Panc1 (cell line): ENCODE results near the gene PHPT1. TPM values are rescaled to one million over a fixed set of nuclear protein-coding genes. Genes with fewer than 3 reads are reported as not detected.

Experiments used
- ATAC-seq: fragments of 200-7000 bp; cut with Tn5 transposase; 2 replicates; pipeline ENCODE4 v1.9.1; 2020; ENCODE audit warnings: mild to moderate bottlenecking, moderate library complexity
- BruUV-seq: library from RNA; stranded (reverse); fragments of 400-500 nt; replicated peaks from 2 replicates; lab custom pipeline; 2021; lab: Mats Ljungman, UMichigan
- CTCF ChIA-PET: fragments of 300-600 bp; sonication (Branson Sonifier 250); formaldehyde crosslinking; loops from one replicate; lab custom pipeline; 2022; ENCODE audit warnings: antibody characterized with exemption; lab: Charles Lee
- POLR2A ChIA-PET: fragments of 300-600 bp; sonication (Branson Sonifier 250); formaldehyde crosslinking; loops from one replicate; lab custom pipeline; 2022; ENCODE audit warnings: antibody characterized with exemption; lab: Charles Lee
- DNase-seq: peaks from one replicate; pipeline ENCODE4 v3.0.0-alpha.2; 2010; ENCODE audit warnings: low read depth, low spot score
- H3K27ac ChIP-seq: 2 replicates; pipeline ENCODE4 v1.5.1; 2011; ENCODE audit warnings: mild to moderate bottlenecking, low read length, inconsistent platforms
- H3K27me3 ChIP-seq: fragments of 200-500 bp; sonication (Bioruptor generic); 2 replicates; pipeline ENCODE4 v1.6.0; 2014; ENCODE audit warnings: low read length, inconsistent platforms; ENCODE audit not compliant: control insufficient read depth, insufficient read depth
- H3K36me3 ChIP-seq: fragments of 200-500 bp; sonication (Bioruptor generic); 2 replicates; pipeline ENCODE4 v1.5.1; 2014; ENCODE audit warnings: inconsistent platforms, mild to moderate bottlenecking, low read length, moderate library complexity; ENCODE audit not compliant: control insufficient read depth, insufficient read depth
- H3K4me1 ChIP-seq: 2 replicates; pipeline ENCODE4 v1.5.1; 2011; ENCODE audit warnings: inconsistent platforms, mild to moderate bottlenecking, low read length, moderate library complexity; ENCODE audit not compliant: control insufficient read depth, insufficient read depth
- H3K4me3 ChIP-seq, 2 experiments: 2 replicates each; pipeline ENCODE4 v1.5.1; 2011 to 2012; ENCODE audit warnings: low read depth in 2 of 2, low read length in 2 of 2, mild to moderate bottlenecking in 2 of 2, inconsistent platforms in 1 of 2, moderate library complexity in 1 of 2
- H3K9me3 ChIP-seq: fragments of 200-500 bp; sonication (Bioruptor generic); 2 replicates; pipeline ENCODE4 v1.5.1; 2014; ENCODE audit warnings: low read depth, mild to moderate bottlenecking, inconsistent platforms, low read length, moderate library complexity; ENCODE audit not compliant: control insufficient read depth, insufficient read depth
- CTCF ChIP-seq: fragments of 450-650 bp; IDR thresholded peaks from 2 replicates; pipeline ENCODE4 v1.5.1; 2017; ENCODE audit warnings: mild to moderate bottlenecking
- POLR2AphosphoS5 ChIP-seq: IDR thresholded peaks from 2 replicates; pipeline ENCODE4 v1.6.1; 2012; ENCODE audit warnings: mild to moderate bottlenecking, low read depth, low read length, moderate library complexity
- REST ChIP-seq, 2 experiments: IDR thresholded peaks; 2 replicates each; pipeline ENCODE4 v1.6.1; 2011 to 2012; ENCODE audit warnings: low read depth in 2 of 2, control low read depth in 1 of 2, low read length in 1 of 2, mild to moderate bottlenecking in 1 of 2, moderate library complexity in 1 of 2; ENCODE audit not compliant: insufficient read depth in 1 of 2
- SIN3A ChIP-seq: IDR thresholded peaks from 2 replicates; pipeline ENCODE4 v1.6.1; 2012; ENCODE audit warnings: low read depth, mild to moderate bottlenecking, low read length, moderate library complexity, borderline replicate concordance; ENCODE audit not compliant: insufficient read depth
- TCF7L2 ChIP-seq: IDR thresholded peaks from 2 replicates; pipeline ENCODE4 v1.6.1; 2011; ENCODE audit warnings: mild to moderate bottlenecking, low read depth, low read length, inconsistent platforms
- in situ Hi-C: cut with HindIII; loops from 2 replicates; pipeline ENCODE4 v1.10.0; 2016; ENCODE audit warnings: low sequenced_read_pairs, low pct_unique_long_range_greater_than_20kb
- intact Hi-C: fragments of 100-400 bp; cut with micrococcal nuclease; formaldehyde crosslinking; loops from one replicate; pipeline ENCODE4 v1.10.0; 2022; ENCODE audit not compliant: unreplicated experiment
- total RNA-seq: library from RNA; stranded (reverse); gene quantifications from one replicate; pipeline ENCODE4 v1.2.1, GENCODE V29; 2021; ENCODE audit not compliant: unreplicated experiment

Gene PHPT1
- total RNA-seq, 1 experiment from 2014 or later, result 204 TPM

- intact Hi-C loops (no loop called here), in situ Hi-C loops (no loop called here)
- no peak for TF ChIP-seq CTCF
- no peak for TF ChIP-seq TCF7L2
- no peak for TF ChIP-seq SIN3A
- TF ChIP-seq POLR2AphosphoS5, result no peak
- TF ChIP-seq REST (IDR thresholded peaks at IDR 0.05; ENCODE audit: insufficient read depth in 1 of 2, low read depth in 2 of 2, low read length in 1 of 2), result no peak
- ChIA-PET CTCF (no interaction called here), POLR2A (no interaction called here)
- no peak for ATAC-seq
- Histone ChIP-seq H3K4me1 (no peaks in the 10 kb centered on the region), H3K27ac (no peak overlapping the region), H3K9me3 (no peaks in the 10 kb centered on the region), H3K27me3 (no peaks in the 10 kb centered on the region), H3K36me3 (no peaks in the 10 kb centered on the region; the same call in 1 of the 2 replicates), H3K4me3 (no peak overlapping the region)
- no peak for DNase-seq
- no TSS peak for BruUV-seq
Observed at GRCh38 chr9:136831002-136831719, 18.0 kb upstream of the PHPT1 start.

- Histone ChIP-seq H3K36me3 (no peaks in the 10 kb centered on the region; the same call in 1 of the 2 replicates), H3K4me1 (no peaks in the 10 kb centered on the region), H3K27ac (no peak overlapping the region), H3K27me3 (no peaks in the 10 kb centered on the region), H3K4me3 (no peak overlapping the region), H3K9me3 (no peaks in the 10 kb centered on the region)
- no peak for TF ChIP-seq TCF7L2
- no peak for TF ChIP-seq POLR2AphosphoS5
- no peak for TF ChIP-seq SIN3A
- DNase-seq (no peak), ATAC-seq (no peak)
- intact Hi-C loops, result no loop called here
- in situ Hi-C loops, result no loop called here
- BruUV-seq, result no TSS peak
- CTCF ChIA-PET, result no interaction called here
- POLR2A ChIA-PET, result no interaction called here
Observed at GRCh38 chr9:136831720-136832104, 17.5 kb upstream of the PHPT1 start.

GRCh38 chr9:136832581-136832980 lies 16.6 kb upstream of the PHPT1 start:
- Histone ChIP-seq H3K9me3 (no peaks in the 10 kb centered on the region), H3K4me3 (no peak overlapping the region), H3K4me1 (no peaks in the 10 kb centered on the region), H3K36me3 (no peaks in the 10 kb centered on the region; the same call in 1 of the 2 replicates), H3K27ac (no peak overlapping the region), H3K27me3 (no peaks in the 10 kb centered on the region)
- in situ Hi-C loops, result no loop called here
- ChIA-PET CTCF (no interaction called here), POLR2A (no interaction called here)
- BruUV-seq, result no TSS peak
- no peak for DNase-seq
- intact Hi-C loops, result no loop called here
- TF ChIP-seq REST (IDR thresholded peaks at IDR 0.05; ENCODE audit: insufficient read depth in 1 of 2, low read depth in 2 of 2, low read length in 1 of 2) (no peak), TCF7L2 (no peak), POLR2AphosphoS5 (no peak), SIN3A (no peak), CTCF (no peak)
- ATAC-seq, result no peak
